NCI-H774 (cell line): ENCODE data around the gene TRIM66.

Experiments
- DNase-seq: peaks from one replicate; lab custom pipeline; 2025; lab: John Stamatoyannopoulos, UW

TRIM66 gene

DNA sequence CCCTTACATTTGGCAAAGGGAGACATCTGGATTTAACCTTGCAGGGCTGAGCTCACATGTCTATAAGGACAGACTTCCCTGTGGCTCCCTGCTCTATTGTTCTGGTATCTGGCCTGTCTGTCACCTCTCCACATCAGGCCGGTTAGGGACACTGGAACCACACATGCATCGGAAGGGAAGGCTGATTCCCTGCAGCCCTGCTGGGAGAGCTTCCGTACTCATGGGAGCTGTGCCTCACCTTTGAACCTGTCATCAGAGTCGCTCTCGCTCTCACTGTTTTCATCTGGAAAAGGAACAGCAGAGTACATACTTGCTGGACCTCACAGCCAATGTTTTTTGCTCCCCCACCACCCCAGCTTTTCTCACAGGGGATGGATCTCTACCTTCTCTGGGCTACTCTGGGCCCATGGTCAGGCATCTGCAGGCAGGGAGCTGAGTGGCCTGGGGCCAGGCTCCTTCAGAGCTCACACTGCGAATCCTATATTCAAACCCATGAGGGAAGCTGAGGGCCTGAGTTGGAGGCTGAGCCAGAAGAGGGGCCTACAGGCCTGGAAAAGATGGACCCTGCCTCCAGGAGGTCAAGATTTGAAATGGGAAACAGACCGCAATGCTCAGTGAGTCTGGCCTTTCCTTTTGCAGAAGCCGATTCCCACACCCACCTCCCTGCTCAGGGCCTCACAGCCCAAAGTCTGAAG is 31.4 kb upstream of the TRIM66 start:
- no peak for DNase-seq

DNA sequence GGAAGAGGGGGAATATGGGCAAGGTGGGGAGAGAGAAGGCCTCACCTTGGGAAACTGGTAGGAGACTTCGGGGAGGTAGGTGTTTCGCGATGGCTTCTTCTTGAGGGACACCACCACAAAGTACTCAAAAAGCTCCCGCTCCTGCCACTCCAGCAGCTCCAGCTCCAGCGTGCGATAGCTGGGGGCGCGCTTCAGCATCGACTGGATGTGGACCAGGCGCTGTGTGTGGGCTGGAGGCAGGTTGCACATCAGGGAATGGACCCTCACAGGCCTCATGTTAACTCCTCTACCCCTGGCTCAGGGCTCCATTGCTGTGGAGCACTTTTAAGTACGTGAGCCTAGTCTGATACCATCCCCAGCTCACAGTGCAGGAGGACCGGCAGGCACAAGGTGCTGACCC is 30.0 kb upstream of the TRIM66 start:
- DNase-seq, result no peak

DNA sequence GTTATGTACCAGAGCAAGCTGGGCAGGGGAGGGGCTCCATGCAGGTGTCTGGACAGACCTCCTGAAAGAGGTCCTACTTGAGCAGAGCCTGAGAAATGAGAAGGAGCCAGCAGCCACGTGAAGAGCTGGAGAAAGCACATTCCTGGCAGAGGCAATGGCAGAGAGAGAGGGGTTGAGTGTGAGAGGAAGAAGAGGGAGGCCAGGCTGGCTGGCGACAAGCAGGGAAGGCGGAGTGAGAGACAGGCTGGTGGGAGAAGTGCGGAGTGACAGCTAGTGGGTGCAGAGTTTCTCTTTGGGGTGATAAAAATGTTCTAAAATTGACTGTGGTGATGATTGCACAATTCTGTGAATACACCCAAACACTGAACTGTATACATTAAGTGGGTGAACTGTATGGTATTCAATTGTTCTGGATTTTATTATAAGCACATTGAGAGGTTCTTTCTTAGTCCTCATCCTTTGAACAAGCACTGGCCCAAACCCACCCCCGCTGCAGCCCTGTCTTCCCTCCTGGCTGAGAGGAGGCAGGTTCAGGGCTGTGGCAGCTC is 29.5 kb upstream of the TRIM66 start:
- DNase-seq, result no peak

- no peak for DNase-seq
Observed at GRCh38 chr11:8709777-8710176, 27.3 kb upstream of the TRIM66 start.

DNA sequence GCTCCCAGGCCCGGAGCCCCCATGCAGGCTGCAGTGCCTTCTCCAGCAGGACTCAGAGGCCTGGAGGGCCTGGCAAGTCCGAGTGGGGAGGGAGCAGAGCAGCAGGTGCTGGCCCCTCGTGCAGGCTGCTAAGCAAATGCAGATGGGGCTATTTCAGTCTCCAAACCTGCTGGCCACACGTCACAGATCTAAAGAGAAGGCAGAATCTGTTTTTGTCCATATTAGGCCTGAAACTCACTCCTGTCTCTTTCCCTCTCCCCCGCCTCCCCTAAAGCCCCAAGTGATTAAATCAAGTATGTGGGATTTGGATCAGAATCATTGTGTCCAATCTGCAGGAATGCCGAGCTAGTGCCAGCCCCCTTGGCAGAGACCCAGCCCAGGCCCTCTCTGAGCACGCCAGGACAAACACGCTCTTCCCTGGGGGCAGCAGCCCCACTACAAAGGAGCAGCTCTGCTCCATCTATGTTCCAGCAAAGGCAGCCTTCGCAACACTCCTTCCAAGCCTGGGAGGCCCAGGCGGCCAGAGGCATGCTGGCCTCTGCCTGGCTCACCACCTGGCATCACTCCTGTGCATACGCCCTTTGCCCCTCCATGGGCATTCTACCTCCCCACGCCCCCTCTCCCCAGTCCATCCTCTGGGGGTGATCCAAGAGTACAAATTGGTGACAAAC is 26.7 kb upstream of the TRIM66 start:
- DNase-seq, result no peak

DNA sequence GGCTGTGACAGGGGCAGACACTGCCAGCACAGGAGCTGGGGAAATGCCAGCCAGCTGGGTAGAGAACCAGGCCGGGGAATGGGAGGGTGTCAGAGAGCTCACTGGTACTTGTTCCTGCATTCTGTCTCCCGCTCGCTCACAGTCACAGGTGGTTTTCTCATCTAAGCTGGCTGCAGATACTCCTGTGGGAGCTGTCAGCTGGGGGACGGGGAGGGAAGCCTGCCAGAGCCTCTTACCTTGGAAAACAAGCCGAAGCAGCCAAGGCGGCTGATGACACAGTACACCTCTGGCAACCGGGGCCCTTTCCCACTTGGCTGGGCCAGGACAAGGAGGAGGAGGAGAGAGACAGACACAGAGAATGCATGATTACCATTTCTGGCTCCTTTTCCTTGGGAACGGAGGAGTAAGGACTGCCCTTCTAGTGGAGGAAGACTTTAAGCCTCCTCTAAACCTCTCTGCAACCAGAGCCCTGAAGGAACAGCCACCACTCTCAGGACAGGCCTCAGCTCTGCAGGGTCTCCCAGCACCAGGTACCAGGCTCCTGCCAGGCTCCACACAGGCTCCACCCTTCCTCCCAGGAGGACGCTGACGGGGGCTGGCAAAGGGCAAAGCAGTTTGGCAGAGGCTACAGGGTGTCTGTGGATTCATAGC is 25.2 kb upstream of the TRIM66 start:
- no peak for DNase-seq

- no peak for DNase-seq
Observed at GRCh38 chr11:8706673-8707432, 24.4 kb upstream of the TRIM66 start.

GRCh38 chr11:8705146-8705545 is 22.7 kb upstream of the TRIM66 start:
- DNase-seq, result no peak

GRCh38 chr11:8704136-8704535 is 21.7 kb upstream of the TRIM66 start:
- no peak for DNase-seq

DNA sequence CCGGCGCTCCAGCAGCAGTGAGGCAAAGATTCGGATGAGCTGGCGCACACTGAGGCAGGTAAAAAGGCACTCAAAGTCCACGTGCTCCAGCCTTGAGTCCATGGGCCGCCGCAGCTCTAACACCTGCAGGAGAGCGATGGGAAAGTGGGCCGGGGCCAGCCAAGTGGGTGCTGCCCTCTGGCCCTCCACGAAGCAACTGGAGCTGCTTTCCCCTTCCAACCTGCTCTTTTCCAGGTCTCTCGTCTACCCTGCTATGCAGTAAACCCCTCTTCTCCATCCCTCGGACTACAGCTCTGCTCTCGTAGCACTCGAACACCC is 20.1 kb upstream of the TRIM66 start:
- no peak for DNase-seq

DNA sequence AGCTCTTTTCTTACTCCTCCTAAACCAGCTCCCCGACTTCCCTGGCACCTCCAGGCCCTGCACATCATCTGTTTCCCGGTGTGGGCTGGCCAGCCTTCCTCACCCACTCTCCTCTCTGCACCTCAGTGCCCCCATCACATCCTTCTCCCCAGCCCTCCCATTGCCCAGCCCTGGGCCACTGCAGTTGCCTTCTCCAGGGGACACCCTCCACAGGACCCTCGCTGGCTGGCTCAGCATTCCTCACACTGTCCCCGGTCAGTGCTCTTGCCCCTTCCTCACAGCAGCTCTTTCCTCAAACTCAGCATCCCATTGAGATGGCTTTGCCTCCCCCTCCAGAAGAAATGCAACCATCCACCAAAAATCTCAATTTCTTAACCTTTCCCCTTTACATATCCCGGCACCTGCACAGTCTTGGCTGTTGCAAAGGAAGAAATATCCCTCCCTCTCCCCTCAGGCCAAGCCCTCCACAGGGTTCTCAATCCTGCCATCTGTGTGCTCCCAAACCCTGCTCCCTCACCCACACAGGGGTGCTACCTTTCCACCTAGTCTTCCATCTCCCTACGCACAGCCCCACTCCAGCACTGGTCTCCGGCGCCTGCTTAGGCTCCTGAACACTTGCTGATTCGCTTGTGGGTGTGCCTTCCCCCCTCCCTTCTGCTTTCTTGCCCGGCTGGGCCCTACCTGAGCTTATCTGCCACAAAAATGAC is 19.6 kb upstream of the TRIM66 start:
- no peak for DNase-seq

GRCh38 chr11:8699903-8700302 is 17.4 kb upstream of the TRIM66 start:
- no peak for DNase-seq

GRCh38 chr11:8698917-8699441 is 16.5 kb upstream of the TRIM66 start:
- DNase-seq, result no peak

DNA sequence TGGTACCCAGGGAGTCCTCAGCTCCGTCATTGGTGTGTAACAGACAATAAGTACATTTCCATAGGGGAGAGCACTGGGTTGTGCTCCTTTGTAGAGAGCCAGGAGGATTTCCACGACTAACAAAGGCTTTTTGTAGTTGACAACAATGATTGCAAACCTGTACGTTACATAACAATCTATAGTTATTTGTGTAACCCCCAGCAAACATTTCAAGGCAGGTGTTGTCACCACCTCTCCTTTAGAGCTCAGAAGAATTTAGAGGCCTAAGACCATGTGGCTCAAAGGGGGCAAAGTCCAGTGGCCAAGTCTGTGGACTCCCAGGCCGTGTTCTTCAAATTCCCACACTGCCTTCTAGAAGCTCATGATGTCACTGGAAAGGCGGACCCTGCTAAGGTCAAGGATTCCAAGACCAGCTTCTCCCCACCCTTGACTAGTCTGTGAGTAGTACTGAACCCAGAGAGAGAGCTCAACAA is 15.9 kb upstream of the TRIM66 start:
- DNase-seq, result no peak

- DNase-seq, result no peak
Observed at GRCh38 chr11:8697054-8697453, 14.6 kb upstream of the TRIM66 start.

DNA sequence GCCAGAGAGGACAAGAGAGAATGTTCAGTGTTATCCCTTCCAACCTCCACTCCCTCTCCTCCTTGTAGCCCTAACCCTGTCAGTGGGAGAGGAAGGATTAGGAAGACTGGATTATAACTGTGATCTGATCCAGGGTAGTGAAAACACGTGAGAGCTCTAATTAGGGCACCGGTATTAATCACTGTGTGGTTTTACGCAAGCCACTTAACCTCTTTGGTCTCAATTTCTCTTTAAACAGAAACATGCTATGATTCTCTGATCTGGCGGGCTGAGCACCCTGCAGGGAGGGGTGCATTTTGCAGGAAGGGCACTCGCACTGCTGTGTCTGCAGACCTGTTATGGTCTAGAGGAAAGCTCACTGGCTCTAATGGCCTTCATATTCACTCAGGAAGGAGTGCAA is 11.7 kb upstream of the TRIM66 start:
- DNase-seq, result no peak

- no peak for DNase-seq
Observed at GRCh38 chr11:8693555-8693954, 11.1 kb upstream of the TRIM66 start.

DNA sequence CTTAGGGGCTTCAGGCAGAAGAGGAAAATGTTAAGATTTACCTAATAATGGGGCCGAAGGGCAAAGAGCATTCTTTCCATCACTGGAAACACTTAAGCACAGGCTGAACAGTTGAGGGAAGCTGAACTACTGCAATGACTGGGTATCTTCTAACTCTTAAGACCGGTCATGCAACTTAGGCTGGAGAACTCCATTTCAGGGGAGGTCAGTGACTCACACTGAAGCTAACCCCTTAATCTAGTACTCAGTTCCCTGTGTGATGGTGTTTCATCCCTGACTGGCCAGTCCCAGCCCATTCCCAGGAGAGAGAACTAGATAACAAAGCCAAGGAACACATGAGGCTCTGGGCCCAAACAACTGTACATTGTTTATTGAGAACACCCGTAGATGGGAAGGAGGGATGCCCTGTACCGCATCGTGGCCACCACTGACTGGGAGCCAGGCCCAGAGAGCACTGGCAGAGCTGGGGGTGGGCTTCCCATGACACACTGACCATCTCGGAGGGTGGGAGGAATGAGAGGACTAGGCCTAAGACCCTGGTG is 10.6 kb upstream of the TRIM66 start:
- no peak for DNase-seq

DNA sequence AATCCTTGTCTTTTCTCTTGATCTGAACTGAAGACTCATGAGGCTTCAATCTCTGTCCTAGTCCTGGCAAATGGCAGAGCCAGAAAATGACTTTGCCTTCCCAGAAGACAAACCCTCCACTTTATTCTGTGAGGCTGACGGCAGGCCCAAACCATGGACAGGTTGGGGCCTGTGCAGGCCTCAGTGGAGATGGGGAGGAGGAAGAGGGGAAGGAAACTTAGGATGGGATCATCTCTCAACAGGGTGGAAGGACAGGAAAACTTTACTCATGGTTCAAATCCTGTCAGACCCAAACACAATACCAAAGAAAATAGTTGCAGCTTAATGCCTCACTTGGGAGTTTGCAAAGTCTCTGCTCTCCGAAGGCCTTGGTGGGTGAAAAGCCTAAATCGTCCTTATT is 10.0 kb upstream of the TRIM66 start:
- DNase-seq, result no peak

DNA sequence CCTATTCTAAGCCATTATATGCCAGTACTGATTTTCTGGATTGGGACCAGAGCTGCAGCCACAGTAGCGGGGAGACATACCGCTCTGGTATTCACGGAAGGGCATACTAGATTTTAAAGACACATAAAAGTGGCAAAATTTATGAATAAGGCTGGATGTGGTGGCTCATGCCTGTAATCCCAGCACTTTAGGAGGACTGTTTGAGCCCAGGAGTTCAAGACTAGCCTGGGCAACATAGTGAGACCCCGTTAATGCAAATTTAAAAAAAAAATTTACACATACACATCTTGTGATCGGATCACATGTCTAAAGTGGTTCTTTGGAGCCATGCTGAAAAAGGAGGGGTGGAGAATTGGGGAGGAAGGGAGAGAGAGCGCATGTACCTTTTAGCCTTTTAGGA is 9.1 kb upstream of the TRIM66 start:
- no peak for DNase-seq
